GM18867 (cell line): ENCODE data around the gene LSM12.

Experiments
- ATAC-seq: cut with Tn5 transposase; IDR thresholded peaks from one replicate; pipeline ENCODE4 v1.9.1; 2021; ENCODE audit warnings: mild to moderate bottlenecking, moderate library complexity; ENCODE audit not compliant: unreplicated experiment

LSM12 gene

DNA sequence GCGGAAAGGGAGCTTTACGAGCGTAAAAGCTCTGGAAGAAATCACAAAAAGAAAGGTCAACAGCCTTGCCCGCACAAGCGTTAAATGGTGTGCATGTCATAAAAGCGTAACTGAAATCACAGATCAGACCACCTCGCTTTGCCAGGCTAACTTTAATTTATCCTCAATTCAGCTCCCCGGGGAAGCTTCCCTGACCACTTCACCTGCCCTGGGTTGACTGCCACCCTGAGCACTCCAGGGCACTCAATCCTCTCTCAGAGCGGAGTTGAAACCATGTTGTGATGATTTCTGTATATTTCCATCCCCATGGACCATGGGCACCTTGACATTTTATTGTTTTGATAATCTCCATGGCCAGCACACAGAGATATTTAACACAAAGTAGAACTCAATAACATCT lies 78.2 kb downstream of the LSM12 start:
- no peak for ATAC-seq

DNA sequence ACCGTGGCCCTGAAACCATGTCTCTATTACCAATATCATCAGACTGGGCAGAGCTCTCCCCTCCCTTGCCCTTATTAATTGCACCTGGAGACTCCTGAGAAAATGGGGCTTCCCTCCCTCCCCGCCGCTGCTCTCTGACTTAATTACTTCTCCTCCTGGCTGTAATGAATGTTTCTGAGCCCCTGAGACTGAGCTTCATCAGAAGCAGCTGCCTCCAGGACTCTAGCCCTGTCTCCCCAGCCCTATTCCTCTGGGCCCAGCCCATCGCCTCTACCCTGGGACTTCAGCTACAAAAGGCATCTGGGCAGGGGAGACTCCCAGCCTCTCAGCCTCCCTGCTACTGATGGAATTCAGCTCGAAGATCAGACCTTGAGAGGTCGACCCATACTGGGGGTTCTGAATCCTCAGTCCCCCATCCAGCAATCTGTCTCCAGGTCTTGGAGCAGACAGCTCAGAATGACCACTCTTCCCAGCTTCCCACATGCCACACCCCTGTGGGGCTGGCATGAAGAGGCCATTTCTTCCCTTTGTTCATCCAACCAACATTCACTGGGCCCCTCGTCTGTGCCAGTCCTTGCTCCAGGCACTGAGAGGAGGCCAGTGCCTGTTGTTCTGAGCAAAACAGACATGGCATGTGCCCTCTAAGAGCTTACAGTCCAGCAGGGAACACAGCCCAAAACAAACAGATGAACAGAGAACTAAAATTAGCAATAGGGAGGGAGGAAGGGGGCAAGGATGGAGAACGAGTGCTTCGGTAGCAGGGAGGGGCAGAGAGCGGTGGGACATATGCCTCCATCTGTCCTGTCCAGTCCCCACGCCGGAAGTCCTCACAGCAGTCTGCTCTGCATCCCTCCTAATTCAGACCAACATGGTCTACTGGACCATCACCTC lies 79.1 kb downstream of the LSM12 start:
- ATAC-seq, result no peak

DNA sequence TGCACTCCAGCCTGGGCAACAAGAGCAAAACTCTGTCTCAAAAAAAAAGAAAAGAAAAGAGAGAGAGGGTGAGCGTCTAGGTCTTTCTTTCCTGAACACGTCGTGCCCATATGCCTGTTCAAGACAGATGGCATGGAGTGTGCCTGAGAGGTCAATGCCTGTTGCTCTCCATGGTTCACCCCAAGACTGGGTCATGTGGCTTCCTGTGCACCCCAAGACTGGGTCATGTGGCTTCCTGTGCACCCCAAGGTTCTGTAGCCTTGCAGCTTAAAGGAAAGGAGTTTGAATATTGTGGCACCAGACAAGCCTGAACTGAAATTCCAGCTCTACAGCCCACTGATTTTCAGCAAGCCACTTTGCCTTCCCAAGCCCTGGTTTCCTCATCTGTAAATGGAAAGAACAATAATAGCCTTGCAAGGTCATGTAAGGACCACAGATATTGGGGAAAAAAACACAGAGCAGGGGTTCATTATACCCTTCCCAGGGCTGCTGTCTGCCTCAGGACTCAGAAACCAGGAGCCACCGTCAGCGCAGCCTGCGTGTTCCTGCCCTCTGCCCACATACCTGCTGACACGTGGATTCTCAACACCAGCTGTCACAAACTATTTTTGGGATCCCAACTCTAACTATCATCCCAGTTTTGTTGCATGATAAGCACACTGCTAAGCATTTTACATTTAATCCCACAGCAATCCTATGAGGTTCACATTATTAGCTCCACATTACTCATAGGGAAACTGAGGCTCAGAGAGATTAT lies 80.1 kb downstream of the LSM12 start:
- no peak for ATAC-seq

DNA sequence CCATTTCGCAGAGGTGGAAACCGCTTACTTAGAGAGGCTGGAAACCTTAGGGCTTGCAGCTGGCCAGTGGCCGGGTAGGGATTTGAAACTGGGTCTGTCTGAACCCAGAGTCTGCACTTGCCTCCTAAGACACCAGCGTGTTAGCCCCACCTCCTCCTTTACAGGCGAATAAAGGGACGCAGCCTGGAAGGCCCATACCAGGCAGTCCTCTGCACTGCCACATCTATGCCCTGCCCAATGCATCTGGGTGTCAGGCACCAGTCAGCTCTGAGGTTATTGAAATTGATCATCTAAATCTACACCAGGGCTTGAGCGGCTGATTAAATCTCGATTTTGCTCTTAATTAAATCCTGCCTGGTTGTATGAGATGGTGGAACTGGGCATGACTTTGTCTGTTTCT lies 82.0 kb downstream of the LSM12 start:
- no peak for ATAC-seq
